ENCODE data around the gene BUB1B. TPM values are rescaled to one million over a fixed set of nuclear protein-coding genes. Genes with fewer than 3 reads are reported as not detected.
A peak's percentile ranks its signal among the peaks of the same experiment; 100 is the strongest.
"Not testable (repeated sequence)": the region's sequence is repeated elsewhere in the genome, so short reads cannot be mapped to it uniquely, and the experiment has no call there.

BUB1B gene
- total RNA-seq, 1 donor from 2014 or later, result not detected

DNA sequence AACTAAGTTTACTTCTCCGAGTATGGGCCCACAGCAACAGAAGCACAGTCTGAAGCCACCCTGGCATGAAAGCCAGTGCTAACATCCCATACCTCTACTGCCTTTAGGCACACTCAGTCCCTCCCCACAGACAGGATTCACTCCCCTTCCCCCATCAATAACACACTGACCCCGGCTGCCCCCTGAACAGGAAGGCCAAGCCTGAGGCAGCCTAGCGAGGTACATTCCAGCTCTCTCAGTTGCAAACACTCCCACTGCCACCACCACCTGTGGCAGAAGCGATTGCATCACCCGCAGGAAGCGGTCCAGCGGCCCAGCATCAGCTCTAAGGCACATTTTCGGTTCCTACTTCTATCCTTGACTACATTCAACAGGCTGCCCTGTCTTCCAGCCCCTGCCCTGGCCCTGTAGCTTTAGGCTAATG, 45.2 kb upstream of the BUB1B start:
- TF ChIP-seq, protein P1, sequence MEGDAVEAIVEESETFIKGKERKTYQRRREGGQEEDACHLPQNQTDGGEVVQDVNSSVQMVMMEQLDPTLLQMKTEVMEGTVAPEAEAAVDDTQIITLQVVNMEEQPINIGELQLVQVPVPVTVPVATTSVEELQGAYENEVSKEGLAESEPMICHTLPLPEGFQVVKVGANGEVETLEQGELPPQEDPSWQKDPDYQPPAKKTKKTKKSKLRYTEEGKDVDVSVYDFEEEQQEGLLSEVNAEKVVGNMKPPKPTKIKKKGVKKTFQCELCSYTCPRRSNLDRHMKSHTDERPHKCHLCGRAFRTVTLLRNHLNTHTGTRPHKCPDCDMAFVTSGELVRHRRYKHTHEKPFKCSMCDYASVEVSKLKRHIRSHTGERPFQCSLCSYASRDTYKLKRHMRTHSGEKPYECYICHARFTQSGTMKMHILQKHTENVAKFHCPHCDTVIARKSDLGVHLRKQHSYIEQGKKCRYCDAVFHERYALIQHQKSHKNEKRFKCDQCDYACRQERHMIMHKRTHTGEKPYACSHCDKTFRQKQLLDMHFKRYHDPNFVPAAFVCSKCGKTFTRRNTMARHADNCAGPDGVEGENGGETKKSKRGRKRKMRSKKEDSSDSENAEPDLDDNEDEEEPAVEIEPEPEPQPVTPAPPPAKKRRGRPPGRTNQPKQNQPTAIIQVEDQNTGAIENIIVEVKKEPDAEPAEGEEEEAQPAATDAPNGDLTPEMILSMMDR (IDR thresholded peaks at IDR 0.05), result no peak
- H3K27ac ChIP-seq, result no peak overlapping the region
- H3K36me3 ChIP-seq, result no peaks in the 10 kb centered on the region
- no peak for DNase-seq (ENCODE audit: low spot score in 2 of 2)
- no peak overlapping the region for H3K4me3 ChIP-seq
- H3K27me3 ChIP-seq, result no peaks in the 10 kb centered on the region
- no peaks in the 10 kb centered on the region for H3K4me1 ChIP-seq
- H3K9me3 ChIP-seq, result no peaks in the 10 kb centered on the region
- intact Hi-C loops (cut with DNase I), result no loop called here

DNA sequence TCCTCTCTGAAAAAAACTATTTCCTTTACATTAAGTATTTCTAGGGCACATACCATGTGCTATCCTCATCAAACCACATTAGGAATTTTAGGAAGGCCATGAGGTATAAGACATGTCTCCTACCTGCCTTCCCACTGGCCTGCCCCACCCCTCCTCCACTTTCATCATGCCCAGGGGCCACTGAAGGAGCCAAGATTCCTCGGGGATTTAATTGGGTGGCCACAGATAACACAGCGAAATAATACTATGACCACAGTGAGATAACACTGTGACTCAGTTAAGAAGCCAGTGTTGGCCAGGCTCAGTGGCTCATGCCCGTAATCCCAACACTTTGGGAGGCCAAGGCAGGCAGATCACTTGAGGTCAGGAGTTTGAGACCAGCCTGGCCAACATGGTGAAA, 42.4 kb upstream of the BUB1B start:
- Histone ChIP-seq H3K4me3 (no peak overlapping the region), H3K9me3 (no peaks in the 10 kb centered on the region), H3K36me3 (no peaks in the 10 kb centered on the region), H3K27me3 (no peaks in the 10 kb centered on the region), H3K27ac (no peak overlapping the region), H3K4me1 (no peaks in the 10 kb centered on the region)
- TF ChIP-seq, protein P1 (IDR thresholded peaks at IDR 0.05), result no peak
- intact Hi-C loops (cut with DNase I), result no loop called here
- no peak for DNase-seq (ENCODE audit: low spot score in 2 of 2)

DNA sequence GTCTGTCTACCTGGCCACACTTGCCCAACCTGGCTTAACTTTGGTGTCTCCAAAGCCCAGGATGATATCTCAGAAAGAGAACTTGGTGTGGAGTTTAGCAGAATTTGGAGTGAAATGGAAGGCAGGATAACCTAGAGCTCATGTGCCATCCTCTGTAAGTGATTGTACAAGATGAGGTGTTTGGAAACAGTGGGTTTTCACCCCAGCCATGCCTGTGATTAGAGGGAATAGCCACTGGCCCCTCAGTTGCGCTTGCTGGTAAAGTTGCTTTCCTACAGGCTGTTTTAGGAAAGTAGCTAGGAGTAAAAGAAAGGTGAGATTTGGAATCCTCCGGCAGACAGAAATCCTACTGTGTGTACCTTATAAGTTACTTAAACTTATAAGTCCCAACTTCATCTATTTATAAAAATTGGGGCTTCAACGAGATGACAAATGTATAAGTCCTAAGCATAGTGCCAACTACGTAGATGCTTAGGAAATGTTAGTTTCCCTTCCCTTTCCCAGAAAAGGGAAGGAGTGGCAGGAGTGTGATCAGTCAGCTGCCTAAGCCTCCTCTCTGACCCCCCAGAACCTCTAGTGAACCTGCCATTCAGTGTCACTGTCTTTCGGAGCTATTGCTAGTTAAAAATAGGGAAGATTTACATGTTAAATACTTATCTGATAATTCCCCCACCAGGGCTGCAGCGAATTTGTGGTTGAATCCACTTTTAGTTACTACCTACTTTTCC, 38.8 kb upstream of the BUB1B start:
- Histone ChIP-seq H3K27ac (no peak overlapping the region), H3K4me3 (no peak overlapping the region), H3K4me1 (no peaks in the 10 kb centered on the region), H3K27me3 (no peaks in the 10 kb centered on the region), H3K9me3 (no peaks in the 10 kb centered on the region), H3K36me3 (no peaks in the 10 kb centered on the region)
- DNase-seq (ENCODE audit: low spot score in 2 of 2), result peak in 1 of 2 donors; percentile 60
- TF ChIP-seq, protein P1 (IDR thresholded peaks at IDR 0.05), result no peak
- intact Hi-C loops (cut with DNase I), result no loop called here

DNA sequence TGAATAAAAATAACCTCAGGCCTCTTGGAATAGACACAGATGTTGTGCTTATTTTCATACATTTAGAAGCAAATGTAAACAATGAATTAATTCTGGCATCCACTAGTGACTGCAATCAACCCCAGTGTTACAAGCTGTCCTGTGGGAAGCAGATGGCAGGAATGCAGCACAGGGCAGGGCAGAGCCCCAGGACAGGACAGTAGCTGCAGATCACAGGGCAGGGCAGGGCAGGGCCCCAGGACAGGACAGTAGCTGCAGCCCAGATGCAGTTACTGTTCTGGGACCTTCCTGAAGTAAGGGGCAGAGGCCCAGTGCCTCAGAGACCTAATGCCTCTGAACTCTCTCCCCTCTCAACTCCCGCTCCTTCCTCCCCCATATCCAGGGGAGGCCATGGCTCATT, 37.9 kb upstream of the BUB1B start:
- H3K27ac ChIP-seq; H3K27me3 ChIP-seq; H3K4me3 ChIP-seq; H3K4me1 ChIP-seq; intact Hi-C loops (cut with DNase I); H3K9me3 ChIP-seq; H3K36me3 ChIP-seq: not testable (repeated sequence)
- DNase-seq (ENCODE audit: low spot score in 2 of 2), result peak in 1 of 2 donors; percentile 45

DNA sequence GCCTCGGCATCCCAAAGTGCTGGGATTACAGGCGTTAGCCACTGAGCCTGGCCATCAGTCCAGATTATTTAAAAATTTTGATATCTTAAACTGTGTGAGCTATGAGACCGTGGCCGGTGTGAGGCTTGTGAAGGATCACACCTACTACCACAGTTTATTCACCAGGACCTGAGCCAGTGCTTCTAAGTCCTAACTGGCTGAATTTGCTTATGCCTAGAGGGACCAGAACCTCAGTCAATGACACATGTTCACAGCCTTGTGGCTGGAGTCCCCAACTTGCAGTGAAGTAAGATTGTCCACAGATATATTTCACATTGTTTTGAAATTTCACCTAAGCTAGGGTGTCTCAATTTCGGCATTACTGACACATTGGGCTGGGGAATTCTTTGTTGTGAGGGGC, 37.0 kb upstream of the BUB1B start:
- H3K27ac ChIP-seq; intact Hi-C loops (cut with DNase I); H3K4me1 ChIP-seq; H3K27me3 ChIP-seq; H3K4me3 ChIP-seq; H3K9me3 ChIP-seq; H3K36me3 ChIP-seq: not testable (repeated sequence)
- DNase-seq (ENCODE audit: low spot score in 2 of 2), result peak in 1 of 2 donors; percentile 19

DNA sequence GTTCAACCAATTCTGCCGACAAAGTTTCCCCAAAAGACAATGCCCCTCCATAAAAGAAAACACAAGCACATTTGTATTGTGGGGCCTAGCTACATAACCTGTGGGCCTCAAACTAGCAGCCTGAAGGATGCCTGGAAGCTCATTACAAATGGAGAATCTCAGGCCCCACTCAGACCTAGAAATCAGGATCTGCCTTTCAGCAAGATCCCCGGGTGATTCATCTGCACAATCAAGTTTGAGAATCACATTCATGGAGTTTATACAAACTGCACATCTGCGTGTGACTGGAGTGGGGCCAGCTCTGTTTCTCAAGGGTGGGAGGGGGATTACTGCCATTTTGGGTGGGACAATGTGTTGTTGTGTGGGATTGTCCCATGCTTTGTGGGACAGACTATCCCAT, 36.5 kb upstream of the BUB1B start:
- H3K4me1 ChIP-seq; H3K9me3 ChIP-seq; H3K27me3 ChIP-seq; H3K36me3 ChIP-seq; H3K27ac ChIP-seq; H3K4me3 ChIP-seq; intact Hi-C loops (cut with DNase I): not testable (repeated sequence)
- DNase-seq (ENCODE audit: low spot score in 2 of 2), result peak in 1 of 2 donors; percentile 35

DNA sequence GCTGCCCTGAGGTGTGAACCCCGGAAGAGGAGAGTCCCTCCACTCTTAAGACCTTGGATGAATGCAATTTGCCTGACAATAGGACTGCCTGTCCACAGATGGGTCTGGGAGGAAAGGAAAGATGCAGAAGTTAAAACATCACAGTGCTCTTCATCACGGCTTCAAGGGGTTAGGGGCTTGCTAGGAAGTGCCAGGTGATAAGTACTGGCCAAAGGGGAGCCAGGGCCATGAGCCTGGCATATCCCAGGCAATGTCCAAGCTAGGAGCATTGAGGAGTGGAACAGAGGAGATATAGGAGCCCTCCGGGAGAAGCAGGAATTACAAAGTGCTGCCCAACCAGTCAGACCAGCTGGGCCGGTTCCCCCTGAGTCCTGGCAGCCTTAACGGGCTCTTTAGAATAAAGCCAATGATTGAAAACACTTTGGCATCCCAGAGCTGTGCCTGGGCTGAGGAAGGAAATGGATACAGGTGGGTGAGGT, 36.0 kb upstream of the BUB1B start:
- intact Hi-C loops (cut with DNase I); H3K36me3 ChIP-seq; H3K4me3 ChIP-seq: not testable (repeated sequence)

DNA sequence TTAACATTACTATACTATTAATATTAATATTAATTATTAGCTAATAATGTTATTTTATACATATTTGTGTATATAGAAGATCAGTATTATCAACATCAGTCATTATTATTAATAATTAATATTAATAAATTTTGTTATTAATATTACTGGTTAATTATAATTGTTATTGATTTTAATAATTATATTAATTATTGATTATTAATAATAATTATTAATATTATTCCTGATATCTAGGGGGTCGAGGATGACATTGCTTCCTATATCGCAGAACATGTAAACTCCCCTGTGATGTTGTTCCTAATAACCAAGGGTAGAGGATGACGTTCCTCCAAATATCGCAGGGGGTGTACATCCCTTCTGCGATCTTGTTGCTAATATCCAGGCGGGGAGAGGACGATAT, 34.9 kb upstream of the BUB1B start:
- H3K27me3 ChIP-seq, result no peaks in the 10 kb centered on the region
- intact Hi-C loops (cut with DNase I), result no loop called here

More for the DNA sequence above, 36.0 kb upstream of the BUB1B start:
- H3K9me3 ChIP-seq, H3K27ac ChIP-seq, H3K27me3 ChIP-seq, H3K4me1 ChIP-seq: not testable (repeated sequence)
- DNase-seq (ENCODE audit: low spot score in 2 of 2), result peak in 1 of 2 donors; percentile 30

More for the DNA sequence above, 34.9 kb upstream of the BUB1B start:
- Histone ChIP-seq H3K4me3 (no peak overlapping the region), H3K36me3 (no peaks in the 10 kb centered on the region), H3K27ac (no peak overlapping the region), H3K4me1 (no peaks in the 10 kb centered on the region), H3K9me3 (no peaks in the 10 kb centered on the region)
- peak in 1 of 2 donors; percentile 25 for DNase-seq (ENCODE audit: low spot score in 2 of 2)
- TF ChIP-seq, protein P1 (IDR thresholded peaks at IDR 0.05), result no peak

Measured in ascending aorta (tissue), 2 donors.